Suppressor macrophage treated with lipopolysaccharide for 4 hours (primary cell): ENCODE results near the gene DDX23.
A peak's percentile ranks its signal among the peaks of the same experiment; 100 is the strongest.

Experiments used
- DNase-seq: peaks from one replicate; pipeline ENCODE4 v3.0.0-alpha.2; 2020

The DDX23 gene

GRCh38 chr12:48822139-48822538 lies 29.8 kb downstream of the DDX23 start:
- DNase-seq: no peak

GRCh38 chr12:48819986-48820725 lies 31.8 kb downstream of the DDX23 start:
- DNase-seq: no peak

- no peak for DNase-seq
Measured at GRCh38 chr12:48818831-48819590, 33.0 kb downstream of the DDX23 start.

- peak; percentile 49 for DNase-seq
Measured at GRCh38 chr12:48817873-48818830, 33.8 kb downstream of the DDX23 start, which contains the start of gene CACNB3. CACNB3 (plus strand) TSS chr12:48818496; CDS start chr12:48818930, 434 bp downstream.

- DNase-seq: no peak
Measured at GRCh38 chr12:48816143-48816854, 35.7 kb downstream of the DDX23 start.

- DNase-seq: peak; percentile 73
Measured at GRCh38 chr12:48815126-48816110, 36.5 kb downstream of the DDX23 start.

GRCh38 chr12:48814262-48815125 lies 37.5 kb downstream of the DDX23 start:
- peak; percentile 90 for DNase-seq

- DNase-seq: no peak
Measured at GRCh38 chr12:48813465-48814261, 38.3 kb downstream of the DDX23 start.

GRCh38 chr12:48812389-48812788 lies 39.6 kb downstream of the DDX23 start:
- DNase-seq: no peak

GRCh38 chr12:48811437-48812090 lies 40.4 kb downstream of the DDX23 start:
- no peak for DNase-seq

- no peak for DNase-seq
Measured at GRCh38 chr12:48810903-48811431, 41.0 kb downstream of the DDX23 start.

- DNase-seq: no peak
Measured at GRCh38 chr12:48807981-48808380, 44.0 kb downstream of the DDX23 start.

- DNase-seq: no peak
Measured at GRCh38 chr12:48803675-48804074, 48.3 kb downstream of the DDX23 start.

- no peak for DNase-seq
Measured at GRCh38 chr12:48800971-48801370, 51.0 kb downstream of the DDX23 start.

GRCh38 chr12:48800457-48800856 lies 51.5 kb downstream of the DDX23 start:
- no peak for DNase-seq

- DNase-seq: no peak
Measured at GRCh38 chr12:48796976-48797375, 55.0 kb downstream of the DDX23 start.

- DNase-seq: peak; percentile 71
Measured at GRCh38 chr12:48795550-48796455, 56.2 kb downstream of the DDX23 start.
